ENCODE measurements around the gene POU2F1.

DNA sequence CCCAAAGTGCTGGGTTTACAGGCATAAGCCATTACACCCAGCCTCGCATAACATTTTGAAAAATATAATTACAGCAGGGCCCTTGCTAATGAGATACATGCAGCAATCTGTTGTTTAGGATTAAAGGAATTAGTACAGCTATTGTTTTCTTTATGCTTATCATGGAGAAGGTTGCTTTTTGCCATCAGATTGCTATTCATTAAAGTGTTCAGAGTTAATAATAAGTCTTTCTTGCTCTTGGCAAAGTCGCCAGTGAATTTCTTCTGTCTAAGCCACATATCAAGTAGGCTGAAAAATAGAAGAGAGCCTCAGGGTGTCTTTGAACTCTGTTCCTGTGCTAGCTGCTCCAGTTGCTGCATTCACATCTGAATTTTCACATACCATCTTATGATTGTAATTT lies 144.1 kb downstream of the POU2F1 start:
- TF ChIP-seq, protein P1, sequence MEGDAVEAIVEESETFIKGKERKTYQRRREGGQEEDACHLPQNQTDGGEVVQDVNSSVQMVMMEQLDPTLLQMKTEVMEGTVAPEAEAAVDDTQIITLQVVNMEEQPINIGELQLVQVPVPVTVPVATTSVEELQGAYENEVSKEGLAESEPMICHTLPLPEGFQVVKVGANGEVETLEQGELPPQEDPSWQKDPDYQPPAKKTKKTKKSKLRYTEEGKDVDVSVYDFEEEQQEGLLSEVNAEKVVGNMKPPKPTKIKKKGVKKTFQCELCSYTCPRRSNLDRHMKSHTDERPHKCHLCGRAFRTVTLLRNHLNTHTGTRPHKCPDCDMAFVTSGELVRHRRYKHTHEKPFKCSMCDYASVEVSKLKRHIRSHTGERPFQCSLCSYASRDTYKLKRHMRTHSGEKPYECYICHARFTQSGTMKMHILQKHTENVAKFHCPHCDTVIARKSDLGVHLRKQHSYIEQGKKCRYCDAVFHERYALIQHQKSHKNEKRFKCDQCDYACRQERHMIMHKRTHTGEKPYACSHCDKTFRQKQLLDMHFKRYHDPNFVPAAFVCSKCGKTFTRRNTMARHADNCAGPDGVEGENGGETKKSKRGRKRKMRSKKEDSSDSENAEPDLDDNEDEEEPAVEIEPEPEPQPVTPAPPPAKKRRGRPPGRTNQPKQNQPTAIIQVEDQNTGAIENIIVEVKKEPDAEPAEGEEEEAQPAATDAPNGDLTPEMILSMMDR (IDR thresholded peaks at IDR 0.05; ENCODE audit: insufficient read depth, low read length, poor library complexity, severe bottlenecking): no peak
- no peak for TF ChIP-seq EZH2phosphoT487 (conservative IDR thresholded peaks at IDR 0.05; ENCODE audit: low read length)

Measured in SU-DHL-6 (cell line).